Measurements from ENCODE around the gene TIAM2.
"Not testable (repeated sequence)": the region's sequence is repeated elsewhere in the genome, so short reads cannot be mapped to it uniquely, and the experiment has no call there.

The TIAM2 gene

DNA sequence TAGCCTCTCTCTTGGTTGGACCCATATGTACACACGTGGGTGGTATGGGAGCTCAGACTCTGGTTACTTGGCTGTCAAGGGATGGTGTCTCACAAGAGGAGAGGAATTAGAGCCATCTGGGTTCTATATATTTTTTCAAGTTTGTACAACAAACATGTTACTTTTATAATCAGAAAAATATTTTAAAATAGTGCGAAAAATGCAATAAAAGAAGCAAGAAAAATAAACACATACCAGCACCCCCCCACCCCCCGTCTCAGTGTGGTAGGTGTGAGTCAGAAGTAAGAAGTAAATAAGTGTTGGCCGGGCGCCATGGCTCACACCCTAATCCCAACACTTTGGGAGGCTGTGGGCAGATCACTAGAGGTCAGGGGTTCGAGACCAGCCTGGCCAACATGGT is 2.1 kb upstream of the TIAM2 start:
- DNase-seq = no peak

DNA sequence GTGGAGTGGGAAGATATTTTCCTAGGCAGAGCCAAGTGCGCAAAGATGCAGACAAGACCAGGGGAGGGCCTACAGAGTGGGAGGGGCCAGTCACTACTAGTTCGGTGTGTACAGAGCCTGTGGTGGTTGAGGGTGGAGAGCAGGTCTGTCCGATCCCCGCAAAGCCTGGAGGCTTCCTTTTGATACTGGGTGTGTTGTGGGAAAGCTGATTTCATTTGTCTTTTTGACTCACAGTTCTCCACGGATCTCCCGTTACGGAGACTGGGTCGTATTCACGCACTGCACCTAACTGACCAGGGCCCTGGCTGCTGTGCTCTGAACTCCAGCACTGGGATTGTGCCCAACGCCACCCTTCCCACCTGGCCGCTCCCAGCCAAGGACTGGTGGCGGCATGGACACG is 1.4 kb upstream of the TIAM2 start:
- no peak for DNase-seq

DNA sequence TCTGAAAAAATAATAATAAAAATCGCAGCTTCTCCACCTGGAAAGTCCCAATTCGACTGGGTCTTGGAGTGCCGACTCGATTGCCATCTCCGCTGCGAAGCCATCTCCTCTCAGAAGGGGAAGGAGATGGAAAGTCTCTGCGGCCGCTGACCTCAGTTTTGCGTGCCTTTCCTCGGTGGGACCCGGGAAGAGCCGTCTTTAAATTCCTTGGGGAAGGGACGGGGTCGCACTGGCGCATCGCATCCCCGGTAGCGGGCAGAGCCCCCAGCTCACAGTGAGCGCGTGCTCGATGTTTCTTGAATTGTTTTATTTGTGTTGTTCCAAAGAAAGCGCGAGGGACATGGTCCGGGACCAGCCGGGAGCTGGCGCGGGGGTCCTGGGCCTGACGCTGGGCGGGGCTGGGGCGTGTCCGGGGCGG is 270 bp upstream of the TIAM2 start:
- no peak for DNase-seq

DNA sequence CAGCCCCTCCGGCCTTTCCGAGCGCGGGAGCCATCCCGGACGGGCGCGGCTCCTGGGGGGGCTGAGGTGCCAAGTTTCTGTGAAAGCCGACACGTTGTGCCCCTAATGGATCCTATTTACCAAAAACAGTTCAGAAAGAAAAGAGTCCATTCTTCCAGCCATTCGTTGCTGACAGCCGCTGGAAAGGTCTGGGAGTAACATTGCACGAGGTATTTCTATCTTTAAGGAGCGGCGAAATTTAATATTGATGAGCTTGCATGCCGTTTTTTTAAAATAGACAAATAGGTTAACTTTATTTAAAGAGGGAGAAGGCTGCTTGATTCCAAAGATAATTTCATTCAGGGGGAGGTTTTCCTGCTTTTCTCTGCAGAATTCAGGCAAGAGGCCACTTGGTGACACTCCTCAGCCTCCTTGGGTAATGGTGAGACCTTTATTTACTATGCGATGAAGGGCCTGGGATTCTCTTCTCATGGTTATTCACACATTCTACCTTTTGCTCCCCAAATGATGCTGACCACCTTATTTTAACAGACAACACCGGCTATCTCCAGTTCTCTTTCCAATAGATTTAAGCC is 988 bp downstream of the TIAM2 start:
- DNase-seq = no peak

DNA sequence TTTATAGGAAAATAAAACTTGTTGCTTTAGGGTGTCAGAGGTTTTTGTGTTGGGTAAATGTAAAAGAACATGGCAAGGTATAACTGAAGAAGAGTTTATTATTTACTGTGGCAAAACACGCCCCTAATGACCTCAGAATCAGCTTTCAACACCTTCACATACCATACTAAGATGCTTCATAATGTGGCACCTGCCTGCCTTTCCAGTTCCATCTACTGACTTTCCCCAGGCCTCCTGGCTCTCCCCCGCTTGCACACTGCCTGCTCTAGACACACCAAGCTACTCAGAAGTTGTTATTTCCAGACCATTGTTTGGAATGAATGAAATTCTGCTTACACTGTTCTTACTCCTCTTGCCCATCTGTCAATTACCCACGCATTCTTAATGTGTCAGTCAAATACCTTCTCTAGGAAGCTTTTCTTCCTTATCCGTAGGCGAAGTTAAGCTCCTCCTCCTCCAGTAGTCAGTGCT is 1.8 kb downstream of the TIAM2 start:
- DNase-seq = no peak

DNA sequence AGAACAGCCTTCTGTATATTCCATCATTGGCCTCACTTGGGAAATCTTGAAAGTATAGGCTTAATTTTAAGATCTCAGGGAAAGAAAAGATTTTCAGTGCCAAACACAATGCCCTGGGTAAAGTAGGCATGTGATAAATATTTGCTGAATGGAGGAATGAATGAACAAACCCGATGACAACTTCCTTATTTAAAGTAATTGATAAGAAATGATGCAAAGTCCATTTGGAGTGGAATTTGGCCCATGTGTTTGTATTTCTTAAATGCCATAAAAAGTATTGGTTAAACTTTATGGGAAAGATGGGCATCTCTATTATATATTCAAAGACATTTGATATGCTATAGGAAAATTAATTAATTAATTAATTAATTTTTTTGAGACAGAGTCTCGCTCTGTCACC is 3.7 kb downstream of the TIAM2 start:
- DNase-seq = no peak

DNA sequence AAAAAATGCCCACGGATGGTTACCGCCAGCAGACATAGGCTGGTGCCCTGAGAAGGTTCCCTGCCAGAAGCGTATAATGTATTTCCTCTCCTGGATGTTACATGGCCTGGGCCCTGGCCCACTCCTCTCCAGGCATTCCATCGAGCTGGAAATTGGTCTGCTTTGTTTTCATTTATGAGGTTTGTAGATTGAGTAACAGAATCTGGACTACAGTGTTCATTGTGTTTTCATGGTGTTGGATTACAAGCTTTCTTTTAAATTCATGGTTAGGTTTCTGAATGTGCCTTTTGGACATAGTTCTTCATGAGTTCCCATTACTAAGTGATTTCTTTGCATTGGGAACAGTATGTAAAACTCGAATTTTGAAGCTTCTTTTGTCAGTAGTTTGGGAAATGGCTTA is 6.4 kb downstream of the TIAM2 start:
- DNase-seq = no peak

DNA sequence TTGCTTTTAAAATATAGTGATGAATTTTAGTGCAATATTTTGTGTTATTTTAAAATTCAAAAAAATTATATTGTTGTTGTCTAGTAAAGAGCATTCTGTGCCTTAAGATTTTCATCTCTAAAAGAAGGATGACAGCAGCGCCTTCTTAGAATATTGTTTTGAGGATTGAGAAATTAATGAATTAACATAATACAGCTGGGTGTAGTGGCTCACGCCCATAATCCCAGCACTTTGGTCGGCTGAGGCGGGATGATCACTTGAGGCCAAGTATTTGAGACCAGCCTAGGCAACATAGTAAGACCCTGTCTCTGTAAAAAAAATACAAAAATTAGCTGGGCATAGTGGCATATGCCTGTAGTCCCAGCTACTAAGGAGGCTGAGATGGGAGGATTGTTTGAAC is 6.8 kb downstream of the TIAM2 start:
- no peak for DNase-seq

DNA sequence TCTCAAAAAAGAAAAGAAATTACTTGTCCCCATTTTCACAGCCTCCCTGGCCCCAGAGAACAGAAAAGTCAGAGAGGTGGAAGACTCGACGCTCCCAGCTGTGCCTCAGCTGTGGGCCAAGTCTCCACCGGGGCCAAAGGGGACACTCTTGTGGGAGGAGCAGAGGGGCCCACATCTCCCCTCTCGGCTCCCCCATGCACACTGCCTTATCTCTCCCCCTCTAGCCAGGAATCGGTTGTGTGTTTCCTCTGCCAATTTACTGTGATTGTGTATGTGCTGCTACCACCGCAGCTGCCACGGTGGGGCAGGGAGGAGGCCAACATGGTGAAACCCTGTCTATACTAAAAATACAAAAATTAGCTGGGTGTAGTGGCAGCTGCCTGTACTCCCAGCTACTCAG is 8.4 kb downstream of the TIAM2 start:
- DNase-seq = no peak

DNA sequence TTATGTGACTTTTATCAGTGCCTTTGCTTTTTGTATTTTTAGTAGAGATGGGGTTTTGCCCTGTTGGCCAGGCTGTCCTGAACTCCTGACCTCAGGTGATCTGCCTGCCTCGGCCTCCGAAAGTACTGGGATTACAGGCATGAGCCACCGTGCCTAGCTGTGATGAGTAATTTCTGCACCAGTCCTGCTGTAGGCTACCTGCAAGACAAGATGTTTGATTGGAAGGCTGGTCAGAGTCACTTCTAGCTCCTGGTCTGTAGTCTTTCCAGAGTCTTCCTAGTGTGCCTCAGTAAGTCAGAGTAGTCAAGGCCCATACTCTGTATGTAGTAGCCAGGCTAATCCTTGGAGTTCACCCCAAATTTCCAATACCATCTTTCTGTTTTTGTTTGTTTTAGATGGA is 8.9 kb downstream of the TIAM2 start:
- no peak for DNase-seq

DNA sequence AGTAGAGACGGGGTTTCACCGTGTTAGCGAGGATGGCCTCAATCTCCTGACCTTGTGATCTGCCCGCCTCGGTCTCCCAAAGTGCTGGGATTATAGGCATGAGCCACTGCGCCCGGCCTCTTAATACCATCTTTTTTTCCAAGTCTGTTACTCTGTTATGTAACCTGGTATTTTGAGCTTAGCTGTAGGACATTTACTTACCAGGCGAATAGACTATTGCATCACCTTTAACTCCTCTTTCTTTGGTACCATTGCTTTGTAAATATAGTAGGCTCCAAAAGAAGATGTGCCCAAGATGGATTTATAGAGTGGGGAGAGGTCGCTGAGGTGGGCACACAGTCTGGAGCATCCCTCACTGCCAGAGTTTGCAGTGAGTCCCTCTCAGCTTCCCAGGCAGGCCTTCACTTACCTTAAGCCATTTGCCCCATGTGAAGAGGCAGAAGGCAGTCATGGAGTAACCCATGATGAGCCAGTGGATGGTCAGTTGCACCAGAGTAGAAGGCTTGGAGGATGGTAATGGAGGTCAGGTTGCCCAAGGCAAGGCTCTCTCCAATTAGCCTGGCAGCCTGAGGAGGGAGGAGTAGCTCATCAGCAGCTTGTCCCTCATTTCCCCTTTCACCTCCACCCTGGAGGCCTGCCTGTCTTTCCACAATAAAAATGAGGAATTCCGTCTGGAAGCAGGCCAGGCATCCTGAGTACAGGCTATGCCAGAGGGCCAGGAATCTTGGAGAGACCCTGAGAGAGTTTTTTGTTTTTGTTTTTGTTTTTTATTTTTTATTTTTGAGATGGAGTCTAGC is 9.7 kb downstream of the TIAM2 start:
- DNase-seq = no peak

DNA sequence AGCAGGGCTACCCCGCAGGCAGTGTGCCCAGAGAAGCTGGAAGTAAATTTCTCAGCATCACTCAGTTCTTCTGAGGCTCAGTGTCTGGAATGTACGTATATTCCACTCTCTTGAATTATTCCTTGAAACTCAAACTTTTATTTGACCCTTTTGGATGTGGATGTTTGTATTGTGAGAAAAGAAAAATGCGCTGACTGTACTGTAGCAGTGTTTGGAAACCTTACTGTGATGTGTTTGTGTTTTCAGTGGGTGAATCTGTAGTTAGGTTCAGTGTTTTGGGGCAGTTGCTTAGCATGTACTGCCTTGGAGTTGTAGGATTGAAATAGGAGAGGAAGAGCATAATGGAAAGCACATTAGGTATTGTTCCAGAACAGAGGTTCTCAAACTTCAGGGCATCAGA is 13.5 kb downstream of the TIAM2 start:
- DNase-seq = no peak

DNA sequence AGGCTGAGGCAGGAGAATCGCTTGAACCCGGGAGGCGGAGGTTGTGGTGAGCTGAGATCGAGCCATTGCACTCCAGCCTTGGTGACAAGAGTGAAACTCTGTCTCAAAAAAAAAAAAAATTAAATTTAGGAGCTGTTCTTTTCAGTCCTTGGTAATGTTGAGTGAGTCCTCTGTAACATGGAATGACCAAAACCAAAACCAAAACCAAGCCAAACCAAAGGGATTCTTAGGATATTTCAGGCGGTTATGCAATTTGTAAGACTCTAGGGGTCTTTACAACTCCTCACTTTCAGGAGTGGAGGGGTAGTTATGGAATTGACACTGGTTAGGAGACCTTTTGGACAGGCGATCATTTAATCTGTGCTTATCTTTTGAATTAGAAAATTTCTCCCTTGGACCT is 15.8 kb downstream of the TIAM2 start:
- DNase-seq = no peak

DNA sequence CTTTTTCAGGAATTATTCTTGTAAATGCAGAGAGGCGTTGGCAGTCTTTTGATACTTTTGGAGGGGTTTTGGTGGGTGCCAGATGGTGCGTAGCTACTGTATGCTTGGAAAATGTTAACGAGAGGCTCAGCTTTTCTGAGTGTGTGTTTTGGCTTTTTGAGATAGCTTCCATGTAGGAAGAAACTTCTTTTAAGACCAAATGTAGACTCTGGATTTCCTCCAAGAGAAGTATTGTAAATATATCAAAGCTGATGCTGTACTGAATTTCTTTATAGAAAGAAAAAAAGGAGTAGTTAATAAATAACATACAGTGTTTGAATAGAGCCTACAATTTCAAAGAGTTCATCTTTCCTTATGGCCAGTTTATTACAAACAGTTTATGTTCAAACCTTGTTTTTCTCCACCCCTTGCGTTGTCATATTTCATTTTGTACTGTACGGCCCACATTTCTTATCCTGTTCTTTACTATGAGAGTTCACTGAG is 16.7 kb downstream of the TIAM2 start:
- no peak for DNase-seq

DNA sequence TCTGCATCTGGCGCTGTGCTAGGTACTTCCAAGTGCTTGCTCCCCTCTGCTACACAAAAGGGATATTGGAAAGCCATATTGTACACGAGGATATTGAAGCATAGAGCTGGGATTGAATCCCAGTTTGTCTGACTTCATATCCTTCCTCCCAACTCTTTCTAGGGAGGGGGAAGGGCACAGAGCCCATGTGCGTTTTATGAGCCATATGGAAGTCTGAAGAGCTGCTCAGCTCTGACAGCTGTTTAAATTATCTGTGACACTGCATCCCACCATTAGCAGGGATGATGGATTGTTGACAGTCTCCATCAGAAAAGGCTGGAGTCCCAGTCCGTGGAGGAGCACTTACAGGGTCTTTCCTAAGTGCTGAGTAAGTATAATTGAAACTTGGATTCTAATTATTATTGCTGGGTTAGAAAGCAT is 18.4 kb downstream of the TIAM2 start:
- no peak for DNase-seq

DNA sequence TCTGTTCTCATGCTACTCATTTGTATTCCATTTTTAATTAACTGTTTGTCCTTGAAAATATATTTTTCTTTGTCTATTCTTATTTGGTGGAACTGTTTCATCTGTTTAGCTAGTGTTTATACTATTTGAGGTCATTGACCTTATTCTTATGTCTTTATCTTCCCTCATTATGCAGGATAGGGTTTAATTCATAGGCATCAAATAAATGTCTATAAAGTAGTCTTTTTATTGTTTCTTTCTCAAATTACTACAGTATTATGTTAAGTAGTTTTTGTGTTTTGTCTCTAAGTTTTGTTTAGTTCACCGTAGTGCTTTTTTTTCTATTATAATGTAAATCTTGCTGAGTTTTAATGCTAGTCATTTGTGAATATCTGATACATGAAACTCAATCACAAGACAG is 19.0 kb downstream of the TIAM2 start:
- no peak for DNase-seq

DNA sequence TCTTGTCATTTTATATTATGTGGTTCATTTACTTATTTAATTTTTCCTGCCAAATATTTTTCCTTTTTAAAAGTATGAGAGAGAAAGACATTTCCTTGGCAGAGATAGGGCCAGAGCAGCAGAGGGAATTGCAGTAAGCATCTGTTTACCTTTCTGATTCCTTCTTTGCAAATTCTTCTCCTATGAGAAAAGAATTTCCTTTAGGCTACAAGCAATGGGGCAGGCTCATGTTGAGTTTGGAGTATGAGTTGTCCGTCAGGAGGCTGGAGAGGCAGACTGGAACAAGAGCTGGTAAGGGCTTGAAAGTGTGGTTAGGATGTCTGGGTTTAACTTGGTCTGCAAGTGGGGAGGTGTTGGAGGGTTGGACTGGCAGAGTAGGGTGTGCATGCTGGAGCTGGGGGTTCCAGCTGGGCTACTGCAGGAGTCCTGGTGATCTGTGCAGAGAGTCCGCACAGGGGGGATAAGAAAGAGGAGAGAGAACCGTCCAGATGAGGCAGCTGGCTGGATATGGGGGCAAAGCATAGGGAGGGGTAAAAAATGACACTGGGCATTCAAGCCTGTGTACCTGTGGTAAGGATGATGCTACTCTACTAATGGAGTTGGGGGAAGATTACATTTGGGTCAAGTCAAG is 19.7 kb downstream of the TIAM2 start:
- no peak for DNase-seq

DNA sequence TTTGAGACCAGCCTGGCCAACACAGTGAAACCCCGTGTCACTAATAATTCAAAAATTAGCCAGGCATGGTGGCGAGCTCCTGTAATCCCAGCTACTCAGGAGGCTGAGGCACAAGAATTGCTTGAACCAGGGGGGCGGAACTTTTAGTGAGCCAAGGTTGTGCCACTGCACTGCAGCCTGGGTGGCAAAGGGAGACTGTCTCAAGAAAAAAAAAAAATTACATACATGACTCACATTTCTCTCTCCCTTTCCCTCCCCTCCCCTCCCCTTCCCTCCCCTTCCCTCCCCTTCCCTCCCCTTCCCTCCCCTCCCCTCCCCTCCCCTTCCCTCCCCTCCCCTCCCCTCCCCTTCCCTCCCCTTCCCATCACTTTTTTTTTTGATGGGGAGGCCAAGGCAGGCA is 23.3 kb downstream of the TIAM2 start:
- not testable (repeated sequence) for DNase-seq

DNA sequence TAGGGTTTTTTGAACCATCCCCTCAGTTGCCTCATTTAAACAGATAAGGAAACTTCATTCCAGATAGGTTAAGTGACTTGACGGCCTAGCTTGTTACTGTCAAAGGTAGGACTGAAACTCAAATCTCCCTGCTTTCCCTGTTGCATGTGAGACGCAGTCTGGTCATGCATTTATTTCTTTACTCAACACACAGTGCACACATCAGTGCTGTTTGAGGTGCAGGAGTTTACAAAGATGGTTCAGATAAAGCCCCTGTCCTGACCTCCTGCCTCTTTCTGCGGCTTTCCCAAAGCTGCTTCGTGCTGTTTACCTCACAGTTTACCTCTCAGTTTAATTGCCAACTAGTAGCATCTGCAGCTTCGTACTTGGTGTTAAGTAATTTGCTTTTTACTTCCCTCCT is 26.6 kb downstream of the TIAM2 start:
- no peak for DNase-seq

DNA sequence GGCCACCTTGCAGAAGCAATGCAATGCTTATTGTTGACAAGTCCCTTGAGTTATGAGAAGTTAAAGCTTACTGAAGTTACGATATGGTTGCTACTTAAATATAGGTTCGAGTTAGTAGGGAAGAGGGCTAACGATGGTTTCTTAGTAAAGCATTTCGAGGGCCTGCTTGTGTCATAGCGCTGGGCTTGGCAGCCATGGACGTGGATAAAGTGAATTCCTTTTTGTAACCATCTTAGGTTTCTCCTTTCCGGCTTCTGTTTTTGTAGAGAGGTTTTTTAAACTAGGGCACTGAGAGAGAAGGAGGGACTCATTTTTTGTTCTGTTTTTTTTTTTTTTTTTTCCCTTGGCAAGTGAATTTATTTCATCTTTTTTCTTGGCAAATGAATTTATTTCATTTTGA is 27.6 kb downstream of the TIAM2 start:
- DNase-seq = no peak

DNA sequence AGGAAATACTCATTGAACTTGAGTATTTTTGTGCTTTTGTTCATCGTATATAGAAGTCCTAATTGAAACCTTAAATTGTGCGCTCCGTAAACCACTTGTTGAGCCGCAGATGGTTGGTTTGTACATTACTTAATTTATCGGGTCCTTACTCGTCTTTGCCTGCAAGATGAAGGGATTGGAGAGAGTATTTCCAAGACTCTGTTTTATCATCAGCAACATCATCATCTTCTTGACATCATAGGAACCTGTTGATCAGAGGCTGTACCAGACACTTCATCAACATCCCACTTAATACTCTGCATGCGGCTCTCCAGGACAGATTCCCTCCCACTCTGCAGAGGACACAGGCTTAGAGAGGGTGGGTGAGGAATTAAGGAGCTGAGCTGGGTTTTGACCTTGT is 28.6 kb downstream of the TIAM2 start:
- no peak for DNase-seq

DNA sequence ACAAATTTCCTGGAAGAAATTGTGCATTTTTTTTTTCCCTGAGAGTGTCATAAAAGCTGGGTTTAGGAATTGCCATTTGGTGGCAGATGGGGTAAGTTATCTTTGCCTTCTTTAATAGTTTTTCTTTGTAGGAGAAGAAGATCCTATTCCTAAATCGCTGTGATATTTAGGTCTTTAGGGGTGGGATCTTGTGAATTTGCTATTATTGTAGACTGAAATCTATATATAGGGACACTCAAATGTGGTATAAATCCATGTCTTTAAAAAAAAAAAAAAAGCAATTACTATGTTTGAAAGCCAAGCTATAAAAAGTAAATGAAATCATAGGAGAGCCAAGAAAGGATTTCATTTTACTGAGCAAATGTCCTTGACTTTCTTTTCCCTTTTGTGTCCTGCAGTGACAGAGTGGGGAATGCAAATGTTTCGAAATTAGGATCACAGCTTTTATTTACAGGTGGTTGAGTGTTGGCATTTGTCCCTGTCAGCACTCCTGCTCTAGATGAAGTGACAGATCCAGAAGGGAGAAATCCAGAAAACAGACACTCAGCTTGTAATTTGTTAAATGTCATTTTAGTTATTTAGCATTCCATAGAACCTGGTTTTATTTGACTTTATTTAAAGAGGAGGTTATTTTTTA is 29.4 kb downstream of the TIAM2 start:
- DNase-seq = no peak

DNA sequence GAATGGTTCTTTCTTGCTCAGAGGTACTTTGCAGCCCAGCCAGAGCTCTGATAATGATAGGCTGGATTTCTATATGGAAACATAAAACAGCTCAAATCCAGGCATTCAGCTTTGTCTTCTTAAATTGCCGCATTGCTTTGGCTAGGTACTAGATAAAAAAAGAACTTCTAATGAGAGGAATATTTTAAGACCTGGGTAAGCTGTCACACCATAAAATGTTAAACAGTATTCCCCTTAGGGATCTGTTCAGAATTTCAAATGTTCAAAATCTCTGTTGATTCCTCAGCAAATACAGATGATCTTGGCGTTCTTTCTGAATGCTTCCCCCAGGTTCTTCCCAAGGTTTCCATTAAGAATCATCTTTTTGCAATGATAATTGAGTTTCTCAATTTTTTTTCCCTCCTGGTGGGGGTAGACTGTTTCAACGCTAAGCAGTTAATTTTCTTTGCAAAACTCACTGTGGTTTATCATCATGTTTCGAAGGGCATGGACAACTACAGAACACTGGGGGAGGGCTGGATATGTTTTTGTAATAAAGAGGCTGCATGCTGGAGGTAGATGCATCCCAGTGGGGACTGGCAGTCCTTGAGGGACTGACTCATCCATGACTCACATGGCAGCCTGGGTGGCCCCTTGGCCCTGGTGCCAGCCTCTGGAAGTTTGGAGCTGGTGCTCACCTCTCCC is 31.0 kb downstream of the TIAM2 start:
- DNase-seq = no peak

Data from COR-L47 (cell line).